SK-N-SH (cell line): Measurements from ENCODE around the gene IQCE. TPM values are rescaled to one million over a fixed set of nuclear protein-coding genes. Genes with fewer than 3 reads are reported as not detected.
"Not testable (repeated sequence)": the region's sequence is repeated elsewhere in the genome, so short reads cannot be mapped to it uniquely, and the experiment has no call there.

Experiments
- CTCF ChIA-PET: fragments of 300-600, 350-600 bp; formaldehyde crosslinking; extraction: SDS; loops from one replicate; lab custom pipeline; 2021; lab: Yijun Ruan, JAX
- POLR2A ChIA-PET: fragments of 350-600 bp; sonication (Branson Sonifier 250); formaldehyde crosslinking; extraction: SDS; loops from one replicate; lab custom pipeline; 2020; ENCODE audit warnings: antibody characterized with exemption, inconsistent platforms; lab: Yijun Ruan, JAX
- DNase-seq: peaks from one replicate; pipeline ENCODE4 v3.0.0; 2012
- H2AFZ ChIP-seq: fragments of 200-600 bp; sonication (generic); 2 replicates; pipeline ENCODE4 v1.8.1; 2016; ENCODE audit warnings: antibody characterized with exemption, mild to moderate bottlenecking, low read depth
- H3F3A ChIP-seq: fragments of 200-600 bp; sonication (generic); replicated peaks from 2 replicates; pipeline ENCODE3; 2016; ENCODE audit warnings: antibody characterized with exemption, mild to moderate bottlenecking; ENCODE audit not compliant: insufficient read depth
- H3K27ac ChIP-seq, 2 experiments: fragments of 200-500 bp in 1 of 2; fragments of 200-600 bp in 1 of 2; sonication (Bioruptor generic) in 1 of 2; sonication (generic), shearing (Covaris generic) in 1 of 2; 2 replicates each; pipeline versions ENCODE4 v1.5.1 to v1.6.1; 2014 to 2016; ENCODE audit warnings: low read depth in 2 of 2, inconsistent platforms in 1 of 2, low read length in 1 of 2, mild to moderate bottlenecking in 1 of 2, mixed read lengths in 1 of 2
- H3K27me3 ChIP-seq: fragments of 200-600 bp; sonication (generic), shearing (Covaris generic); 2 replicates; pipeline ENCODE4 v1.6.1; 2016; ENCODE audit warnings: mixed run types; ENCODE audit not compliant: insufficient read depth
- H3K36me3 ChIP-seq, 2 experiments: fragments of 200-500 bp in 1 of 2; fragments of 200-600 bp in 1 of 2; sonication (Bioruptor generic) in 1 of 2; sonication (generic) in 1 of 2; replicated peaks in 1 of 2; 2 replicates each; pipeline versions ENCODE3 to v1.5.1; 2014 to 2016; ENCODE audit warnings: low read length in 1 of 2, mild to moderate bottlenecking in 1 of 2; ENCODE audit not compliant: insufficient read depth in 2 of 2, control insufficient read depth in 1 of 2
- H3K4me1 ChIP-seq, 2 experiments: fragments of 200-500 bp in 1 of 2; fragments of 200-600 bp in 1 of 2; sonication (Bioruptor generic) in 1 of 2; sonication (generic), shearing (Covaris generic) in 1 of 2; 2 replicates each; pipeline versions ENCODE4 v1.5.1 to v1.6.1; 2014 to 2016; ENCODE audit warnings: low read depth in 1 of 2, low read length in 1 of 2, mixed run types in 1 of 2; ENCODE audit not compliant: insufficient read depth in 2 of 2, control insufficient read depth in 1 of 2
- H3K4me2 ChIP-seq: fragments of 200-600 bp; sonication (generic), shearing (Covaris generic); 2 replicates; pipeline ENCODE4 v1.6.1; 2017; ENCODE audit warnings: mixed run types
- H3K4me3 ChIP-seq, 2 experiments: fragments of 200-500 bp in 1 of 2; fragments of 200-600 bp in 1 of 2; sonication (Bioruptor generic) in 1 of 2; sonication (generic), shearing (Covaris generic) in 1 of 2; 2 replicates each; pipeline versions ENCODE4 v1.5.1 to v1.8.1; 2014 to 2016; ENCODE audit warnings: low read depth in 2 of 2, inconsistent platforms in 1 of 2, low read length in 1 of 2, mild to moderate bottlenecking in 1 of 2, mixed read lengths in 1 of 2, moderate library complexity in 1 of 2
- H3K79me2 ChIP-seq: fragments of 200-600 bp; sonication (generic); 2 replicates; pipeline ENCODE4 v1.8.1; 2017; ENCODE audit warnings: mild to moderate bottlenecking; ENCODE audit not compliant: insufficient read depth
- H3K9ac ChIP-seq: fragments of 200-600 bp; sonication (generic); 2 replicates; pipeline ENCODE4 v1.6.1; 2017; ENCODE audit warnings: mixed run types
- H3K9me2 ChIP-seq: fragments of 200-600 bp; sonication (generic); 2 replicates; pipeline ENCODE4 v1.6.1; 2017; ENCODE audit warnings: mixed run types
- H3K9me3 ChIP-seq: fragments of 200-600 bp; sonication (generic); 2 replicates; pipeline ENCODE4 v1.6.1; 2017; ENCODE audit warnings: mixed run types, mild to moderate bottlenecking, moderate library complexity
- H4K20me1 ChIP-seq: fragments of 200-600 bp; sonication (generic); 2 replicates; pipeline ENCODE4 v1.6.1; 2017; ENCODE audit warnings: mild to moderate bottlenecking, mixed run types; ENCODE audit not compliant: insufficient read depth
- FOXJ3 ChIP-seq: sonication (generic); formaldehyde crosslinking; IDR thresholded peaks from 2 replicates; pipeline ENCODE4 v1.5.1; 2020; ENCODE audit warnings: mild to moderate bottlenecking, missing genetic modification reagents
- FOXM1 ChIP-seq: IDR thresholded peaks from 2 replicates; pipeline ENCODE4 v1.4.0; 2012; ENCODE audit warnings: low read depth, mild to moderate bottlenecking
- MEF2A ChIP-seq: IDR thresholded peaks from 2 replicates; pipeline ENCODE4 v1.4.0; 2012; ENCODE audit warnings: low read depth, borderline replicate concordance
- MXI1 ChIP-seq: IDR thresholded peaks from 2 replicates; pipeline ENCODE4 v1.6.1; 2012; ENCODE audit warnings: mild to moderate bottlenecking, low read depth, low read length, improper control_type of control experiment
- NFIC ChIP-seq: IDR thresholded peaks from 2 replicates; pipeline ENCODE4 v1.4.0; 2012; ENCODE audit warnings: borderline replicate concordance
- RAD21 ChIP-seq: IDR thresholded peaks from 2 replicates; pipeline ENCODE4 v1.6.1; 2012; ENCODE audit warnings: mild to moderate bottlenecking, low read length
- SMC3 ChIP-seq: IDR thresholded peaks from 2 replicates; pipeline ENCODE4 v1.6.1; 2012; ENCODE audit warnings: low read depth, low read length, improper control_type of control experiment
- WGBS: methylation state at CpG from one replicate; pipeline ENCODE4 v1.1.6; 2017; ENCODE audit warnings: low lambda C conversion rate; 5-methylcytosine and 5-hydroxymethylcytosine counted together
- polyA plus RNA-seq, 3 experiments: library from polyadenylated mRNA; depleted of rRNA; stranded (reverse); fragments of >200 nt; gene quantifications; 2 replicates each; pipeline ENCODE4 v1.2.3, GENCODE V29; 2012
- TF ChIP-seq, protein P1 (sequence below): IDR thresholded peaks from 2 replicates; pipeline ENCODE4 v1.6.1; 2012; ENCODE audit warnings: mild to moderate bottlenecking, low read depth, low read length, moderate library complexity

Gene IQCE
- polyA plus RNA-seq, 1 of the 3 experiments (the other 2 are of a cell fraction) = 14.4 TPM

GRCh38 chr7:2559283-2559950, 638 bp downstream of the IQCE start:
- Histone ChIP-seq H3K9ac (peak overlapping the region; percentile 81), H3K9me2 (no peaks in the 10 kb centered on the region), H2AFZ (peak overlapping the region; percentile 96; the same call in 1 of the 2 replicates), H3K79me2 (peaks cover 44% of the 10 kb centered on the region; the same call in 1 of the 2 replicates), H3K27me3 (no peaks in the 10 kb centered on the region), H3K9me3 (no peaks in the 10 kb centered on the region), H3K4me2 (peak overlapping the region; percentile 99), H4K20me1 (peaks cover 1% of the 10 kb centered on the region; the same call in 1 of the 2 replicates), H3F3A (peaks cover 17% of the 10 kb centered on the region), H3K27ac (peak overlapping the region; percentile 39 to 70), H3K4me3 (peak overlapping the region; percentile 71 to 93), H3K36me3 (peaks cover 0 to 2% of the 10 kb centered on the region in 2 experiments), H3K4me1 (peaks cover under 1 to 12% of the 10 kb centered on the region in 2 experiments; a peak in 1 of 4 replicates)
- 13% methylated on average over 31 of the region's 53 CpGs for WGBS
- CTCF ChIA-PET = interaction anchor here (0.7 to 2.0 kb wide), 12 partner anchors 10 to 111 kb away, joined by 3 to 9 read pairs (median 3); no protein-coding TSS in a partner anchor
- POLR2A ChIA-PET = no interaction called here
- DNase-seq = no peak
- TF ChIP-seq SMC3 (no peak; the same call in 1 of the 2 replicates), MXI1 (peak; percentile 26; the same call in 1 of the 2 replicates)
- TF ChIP-seq, protein P1, sequence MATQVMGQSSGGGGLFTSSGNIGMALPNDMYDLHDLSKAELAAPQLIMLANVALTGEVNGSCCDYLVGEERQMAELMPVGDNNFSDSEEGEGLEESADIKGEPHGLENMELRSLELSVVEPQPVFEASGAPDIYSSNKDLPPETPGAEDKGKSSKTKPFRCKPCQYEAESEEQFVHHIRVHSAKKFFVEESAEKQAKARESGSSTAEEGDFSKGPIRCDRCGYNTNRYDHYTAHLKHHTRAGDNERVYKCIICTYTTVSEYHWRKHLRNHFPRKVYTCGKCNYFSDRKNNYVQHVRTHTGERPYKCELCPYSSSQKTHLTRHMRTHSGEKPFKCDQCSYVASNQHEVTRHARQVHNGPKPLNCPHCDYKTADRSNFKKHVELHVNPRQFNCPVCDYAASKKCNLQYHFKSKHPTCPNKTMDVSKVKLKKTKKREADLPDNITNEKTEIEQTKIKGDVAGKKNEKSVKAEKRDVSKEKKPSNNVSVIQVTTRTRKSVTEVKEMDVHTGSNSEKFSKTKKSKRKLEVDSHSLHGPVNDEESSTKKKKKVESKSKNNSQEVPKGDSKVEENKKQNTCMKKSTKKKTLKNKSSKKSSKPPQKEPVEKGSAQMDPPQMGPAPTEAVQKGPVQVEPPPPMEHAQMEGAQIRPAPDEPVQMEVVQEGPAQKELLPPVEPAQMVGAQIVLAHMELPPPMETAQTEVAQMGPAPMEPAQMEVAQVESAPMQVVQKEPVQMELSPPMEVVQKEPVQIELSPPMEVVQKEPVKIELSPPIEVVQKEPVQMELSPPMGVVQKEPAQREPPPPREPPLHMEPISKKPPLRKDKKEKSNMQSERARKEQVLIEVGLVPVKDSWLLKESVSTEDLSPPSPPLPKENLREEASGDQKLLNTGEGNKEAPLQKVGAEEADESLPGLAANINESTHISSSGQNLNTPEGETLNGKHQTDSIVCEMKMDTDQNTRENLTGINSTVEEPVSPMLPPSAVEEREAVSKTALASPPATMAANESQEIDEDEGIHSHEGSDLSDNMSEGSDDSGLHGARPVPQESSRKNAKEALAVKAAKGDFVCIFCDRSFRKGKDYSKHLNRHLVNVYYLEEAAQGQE = 0 out of 2 replicates have a peak, but pooled peaks have one; percentile 46

GRCh38 chr7:2563955-2564354, 5.2 kb downstream of the IQCE start:
- H3K27me3 ChIP-seq, POLR2A ChIA-PET, H3K4me2 ChIP-seq, H3K4me1 ChIP-seq, H3K9me2 ChIP-seq, DNase-seq, H3K9me3 ChIP-seq, H3K27ac ChIP-seq, H3K36me3 ChIP-seq, H3K4me3 ChIP-seq, H2AFZ ChIP-seq, H3F3A ChIP-seq, H3K9ac ChIP-seq, H4K20me1 ChIP-seq: not testable (repeated sequence)
- WGBS = 98% methylated on average over 3 of the region's 3 CpGs
- CTCF ChIA-PET = interaction anchor here (1.0 to 1.5 kb wide), 2 partner anchors 56 to 113 kb away, joined by 3 to 6 read pairs; no protein-coding TSS in a partner anchor
- H3K79me2 ChIP-seq = peaks cover 41% of the 10 kb centered on the region; the same call in 1 of the 2 replicates

GRCh38 chr7:2564970-2565540, 6.3 kb downstream of the IQCE start:
- H3K4me1 ChIP-seq = peaks cover 0 to 2% of the 10 kb centered on the region in 2 experiments; a peak in 1 of 4 replicates
- no peak overlapping the region for H3K4me2 ChIP-seq
- H3K9me3 ChIP-seq = no peaks in the 10 kb centered on the region
- POLR2A ChIA-PET = no interaction called here
- no peak overlapping the region for H3K9ac ChIP-seq
- WGBS = 97% methylated on average over 12 of the region's 12 CpGs
- peaks cover 2 to 8% of the 10 kb centered on the region in 2 experiments for H3K36me3 ChIP-seq
- CTCF ChIA-PET = no interaction called here
- H3K79me2 ChIP-seq = peaks cover 37% of the 10 kb centered on the region; the same call in 1 of the 2 replicates
- no peak for DNase-seq
- no peak overlapping the region for H2AFZ ChIP-seq
- H3F3A ChIP-seq = peaks cover 9% of the 10 kb centered on the region
- no peak overlapping the region for H3K4me3 ChIP-seq
- TF ChIP-seq FOXM1 = no peak
- TF ChIP-seq NFIC = no peak
- TF ChIP-seq MEF2A = no peak
- no peak for TF ChIP-seq RAD21
- TF ChIP-seq FOXJ3 (CRISPR knock-in tag) = no peak
- no peaks in the 10 kb centered on the region for H4K20me1 ChIP-seq
- no peaks in the 10 kb centered on the region for H3K27me3 ChIP-seq
- no peak overlapping the region for H3K27ac ChIP-seq
- no peaks in the 10 kb centered on the region for H3K9me2 ChIP-seq
